NCI-H128 (cell line): ENCODE measurements around the gene CNOT10.
"Not testable (repeated sequence)": the region's sequence is repeated elsewhere in the genome, so short reads cannot be mapped to it uniquely, and the experiment has no call there.

Experiments
- DNase-seq: peaks from one replicate; lab custom pipeline; 2025; ENCODE audit not compliant: unreplicated experiment; lab: John Stamatoyannopoulos, UW

Gene CNOT10

GRCh38 chr3:32684800-32685542 lies at the start of gene CNOT10:
TSS of gene CNOT10 (plus strand) at chr3:32685188. CDS start at chr3:32685461, 273 bp downstream.
- DNase-seq: peak; percentile 63

- DNase-seq: no peak
Measured at GRCh38 chr3:32640939-32641338, 44.0 kb upstream of the CNOT10 start.

GRCh38 chr3:32641356-32641755 lies 43.6 kb upstream of the CNOT10 start:
- no peak for DNase-seq

GRCh38 chr3:32643354-32643753 lies 41.6 kb upstream of the CNOT10 start:
- no peak for DNase-seq

GRCh38 chr3:32643816-32644215 lies 41.2 kb upstream of the CNOT10 start:
- no peak for DNase-seq

- DNase-seq: no peak
Measured at GRCh38 chr3:32644380-32644779, 40.6 kb upstream of the CNOT10 start.

GRCh38 chr3:32646761-32647160 lies 38.2 kb upstream of the CNOT10 start:
- no peak for DNase-seq

GRCh38 chr3:32652337-32653100 lies 32.5 kb upstream of the CNOT10 start:
- DNase-seq: not testable (repeated sequence)

GRCh38 chr3:32655167-32655566 lies 29.8 kb upstream of the CNOT10 start:
- DNase-seq: no peak

GRCh38 chr3:32660634-32661033 lies 24.4 kb upstream of the CNOT10 start:
- DNase-seq: no peak

- DNase-seq: no peak
Measured at GRCh38 chr3:32662647-32663046, 22.3 kb upstream of the CNOT10 start.

- not testable (repeated sequence) for DNase-seq
Measured at GRCh38 chr3:32664630-32665075, 20.3 kb upstream of the CNOT10 start.

- no peak for DNase-seq
Measured at GRCh38 chr3:32667072-32667582, 17.9 kb upstream of the CNOT10 start.

GRCh38 chr3:32669226-32669625 lies 15.8 kb upstream of the CNOT10 start:
- DNase-seq: not testable (repeated sequence)

GRCh38 chr3:32673730-32674129 lies 11.3 kb upstream of the CNOT10 start:
- not testable (repeated sequence) for DNase-seq

GRCh38 chr3:32675164-32675563 lies 9.8 kb upstream of the CNOT10 start:
- DNase-seq: no peak

GRCh38 chr3:32675650-32676049 lies 9.3 kb upstream of the CNOT10 start:
- DNase-seq: no peak

GRCh38 chr3:32681811-32682210 lies 3.2 kb upstream of the CNOT10 start:
- DNase-seq: no peak

- no peak for DNase-seq
Measured at GRCh38 chr3:32684029-32684799, 774 bp upstream of the CNOT10 start.

GRCh38 chr3:32685543-32686185 lies 676 bp downstream of the CNOT10 start:
- DNase-seq: no peak

- no peak for DNase-seq
Measured at GRCh38 chr3:32686713-32687112, 1.7 kb downstream of the CNOT10 start.
